ENCODE results near the gene ROR2.
"Not testable (repeated sequence)": the region's sequence is repeated elsewhere in the genome, so short reads cannot be mapped to it uniquely, and the experiment has no call there.

The ROR2 gene

DNA sequence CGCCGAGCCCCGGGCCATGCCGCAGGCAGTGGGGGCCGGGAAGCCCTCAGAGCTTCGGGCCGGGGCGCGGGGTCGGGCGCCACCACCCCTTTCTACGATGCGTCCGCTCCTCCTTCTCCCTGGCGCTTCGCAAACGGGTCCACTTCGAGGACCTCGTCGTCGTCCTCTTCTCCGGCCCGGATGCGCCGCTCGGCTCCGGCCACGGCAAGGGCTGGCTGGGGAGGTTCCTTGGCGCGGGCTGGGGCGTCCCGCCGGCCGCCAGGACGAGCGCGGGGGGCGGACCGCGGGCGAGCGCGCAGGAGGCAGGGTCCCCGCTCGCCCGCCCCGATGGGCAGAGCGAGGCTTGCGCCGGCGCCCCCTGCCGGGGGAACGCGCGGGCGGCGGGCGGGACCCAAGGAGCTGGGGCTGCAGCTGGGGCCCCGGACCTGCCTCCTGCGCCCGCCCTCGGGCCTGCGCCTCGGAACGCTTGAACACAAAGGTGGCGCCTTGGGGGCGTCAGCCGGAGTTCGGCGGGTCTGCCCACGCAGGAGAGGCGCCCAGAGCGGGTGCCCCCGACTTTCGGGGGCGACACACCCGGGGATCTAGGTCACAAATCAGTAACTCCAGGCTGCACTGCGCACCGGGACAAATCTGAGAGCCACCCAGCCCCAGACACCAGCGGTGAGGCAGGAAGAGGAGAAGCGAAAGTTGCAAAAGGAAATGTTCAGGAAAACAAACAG lies at the start of gene ROR2:
Gene ROR2, minus strand, starts transcription at position 283 of the 719 bp plus-strand sequence.
- peak; percentile 86 for DNase-seq

DNA sequence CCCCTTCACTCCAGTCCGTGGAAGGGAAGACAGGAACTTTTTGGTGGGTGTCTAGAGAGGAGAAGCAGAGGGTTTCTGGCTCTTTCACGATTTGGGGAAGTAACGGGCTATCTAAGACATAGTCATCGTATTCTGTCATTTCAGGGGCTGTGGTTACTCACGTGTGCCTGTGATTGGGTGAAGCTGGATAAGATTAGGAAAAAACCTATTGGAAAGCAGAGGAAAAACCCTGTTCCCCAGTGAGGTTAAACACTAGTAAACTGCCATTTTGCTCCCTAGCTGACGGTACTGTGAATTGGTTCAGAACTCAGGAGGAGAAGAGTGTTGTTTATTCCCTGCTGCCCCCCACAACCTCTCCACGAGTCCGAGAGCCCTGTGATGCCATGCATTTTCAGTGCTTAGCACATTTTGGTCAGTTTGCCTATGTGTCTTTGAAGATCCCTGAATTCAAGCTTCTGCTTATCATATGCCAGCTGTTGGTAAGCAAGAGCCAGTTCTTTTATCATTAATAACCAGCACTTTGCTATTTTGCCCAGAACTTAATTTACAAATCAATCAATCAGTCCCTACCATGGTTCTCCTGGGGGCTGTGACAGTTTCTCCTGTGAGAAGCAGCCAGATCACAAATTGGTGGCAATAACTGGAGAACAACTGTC lies 45.1 kb upstream of the ROR2 start:
- no peak for DNase-seq

DNA sequence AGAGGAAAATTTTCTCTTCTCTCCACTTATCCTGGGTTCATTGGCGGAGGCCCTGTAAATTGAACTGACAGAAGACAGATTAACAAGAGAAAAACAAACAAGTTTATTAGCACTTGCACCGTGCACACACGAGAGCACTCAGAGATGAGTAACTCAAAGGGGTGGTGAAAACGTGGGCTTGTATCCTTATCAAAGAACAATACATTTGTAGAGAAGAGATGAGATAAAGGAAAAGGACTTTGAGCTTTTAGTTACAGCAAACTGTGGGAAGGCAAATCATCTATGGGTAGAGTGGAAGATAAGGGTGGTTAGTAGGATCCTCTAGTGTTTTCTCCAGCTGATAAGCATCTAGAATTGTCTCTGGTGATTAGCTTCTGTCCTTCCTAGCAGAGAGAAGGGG lies 44.4 kb upstream of the ROR2 start:
- no peak for DNase-seq

DNA sequence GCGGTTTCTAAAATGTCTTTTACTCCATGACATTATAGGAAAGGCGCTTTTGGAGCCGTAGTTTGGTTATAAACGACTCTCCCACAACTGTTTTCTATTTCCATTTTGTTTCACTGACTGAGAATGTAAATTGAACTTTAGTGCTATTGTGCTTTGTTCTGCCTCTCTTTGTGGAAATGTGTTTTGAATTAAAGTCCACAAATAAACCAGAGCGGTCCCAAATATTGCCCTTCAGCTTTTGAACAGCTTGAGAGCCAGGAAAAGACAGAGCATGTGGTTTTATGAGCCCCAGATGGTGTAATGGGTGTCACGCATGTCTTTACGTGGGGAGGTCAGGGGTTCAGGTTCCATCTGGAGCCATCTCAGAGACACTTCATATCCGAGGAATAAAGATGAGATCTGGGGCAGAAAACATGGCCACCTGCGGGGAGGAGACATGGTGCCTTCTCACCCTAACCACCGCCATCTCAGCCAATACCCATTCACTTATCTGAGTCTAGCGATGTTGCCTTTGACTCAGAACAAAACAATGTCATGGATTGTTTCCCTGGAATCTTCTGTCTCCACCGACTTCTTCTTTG lies 42.5 kb upstream of the ROR2 start:
- peak; percentile 43 for DNase-seq

DNA sequence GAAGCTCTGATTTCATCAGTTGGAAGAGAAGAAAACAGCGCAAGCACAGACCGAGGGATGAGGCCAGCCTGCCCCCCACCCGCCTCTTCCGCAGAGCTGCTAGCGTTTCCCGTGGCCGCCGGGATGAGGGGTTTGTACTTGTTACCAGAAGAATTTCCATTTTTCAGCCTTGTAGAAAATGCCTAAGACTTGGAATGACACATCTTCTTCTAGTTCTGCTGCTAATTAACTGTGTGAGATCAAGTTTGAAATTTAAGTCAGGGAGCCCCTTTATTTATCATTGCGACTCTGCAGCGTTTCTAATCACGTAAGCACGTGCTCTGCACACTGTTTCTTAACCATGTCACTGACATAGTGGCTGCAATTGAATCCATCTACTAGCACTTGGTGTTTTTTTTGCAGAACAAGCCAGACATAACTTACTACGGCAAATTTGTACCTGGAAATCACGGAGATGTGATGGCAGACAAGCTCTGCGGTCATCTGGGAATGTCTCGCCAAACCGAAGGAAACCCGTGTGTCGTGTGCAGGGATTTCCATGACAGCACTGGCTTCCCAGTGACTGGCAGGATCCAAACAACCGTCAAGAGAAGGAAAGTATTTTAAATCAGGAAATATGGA lies 41.8 kb upstream of the ROR2 start:
- peak; percentile 58 for DNase-seq

DNA sequence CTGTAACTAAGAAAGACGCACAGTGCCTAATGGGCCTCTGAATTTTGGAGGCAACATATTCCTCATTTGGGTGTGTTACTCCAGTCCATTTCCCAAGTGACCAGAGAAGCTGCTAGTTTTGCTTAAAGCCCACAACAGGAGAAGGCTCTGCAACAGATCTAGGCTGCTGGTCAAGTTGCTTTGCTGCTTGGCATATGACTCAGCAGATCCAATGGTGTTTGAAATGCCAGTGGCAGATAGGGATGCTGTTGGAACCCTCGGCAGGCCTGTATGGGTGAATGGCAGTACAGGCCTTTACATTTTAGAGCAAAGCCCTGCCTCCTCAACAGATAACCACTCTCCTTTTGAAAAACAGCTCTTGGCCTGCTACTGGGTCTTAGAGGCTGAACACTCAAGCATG lies 36.2 kb upstream of the ROR2 start:
- no peak for DNase-seq

DNA sequence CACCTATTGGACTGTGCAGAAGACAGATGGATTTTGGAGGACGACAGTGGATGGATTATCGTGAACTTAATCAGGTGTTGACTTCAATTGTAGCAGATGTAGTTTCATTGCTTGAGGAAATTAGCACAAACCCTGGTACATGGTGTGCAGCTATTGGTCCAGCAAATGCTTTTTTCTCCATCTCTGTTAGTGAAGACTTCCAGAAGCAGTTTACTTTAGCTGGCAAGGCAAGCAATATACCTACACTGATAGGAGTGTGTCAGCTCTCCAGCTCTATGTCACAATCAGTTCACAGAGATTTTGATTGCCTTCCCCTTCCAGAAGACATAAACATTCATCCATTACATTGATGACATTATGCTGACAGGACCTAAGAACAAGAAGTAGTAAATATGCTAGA lies 35.7 kb upstream of the ROR2 start:
- DNase-seq = no peak

DNA sequence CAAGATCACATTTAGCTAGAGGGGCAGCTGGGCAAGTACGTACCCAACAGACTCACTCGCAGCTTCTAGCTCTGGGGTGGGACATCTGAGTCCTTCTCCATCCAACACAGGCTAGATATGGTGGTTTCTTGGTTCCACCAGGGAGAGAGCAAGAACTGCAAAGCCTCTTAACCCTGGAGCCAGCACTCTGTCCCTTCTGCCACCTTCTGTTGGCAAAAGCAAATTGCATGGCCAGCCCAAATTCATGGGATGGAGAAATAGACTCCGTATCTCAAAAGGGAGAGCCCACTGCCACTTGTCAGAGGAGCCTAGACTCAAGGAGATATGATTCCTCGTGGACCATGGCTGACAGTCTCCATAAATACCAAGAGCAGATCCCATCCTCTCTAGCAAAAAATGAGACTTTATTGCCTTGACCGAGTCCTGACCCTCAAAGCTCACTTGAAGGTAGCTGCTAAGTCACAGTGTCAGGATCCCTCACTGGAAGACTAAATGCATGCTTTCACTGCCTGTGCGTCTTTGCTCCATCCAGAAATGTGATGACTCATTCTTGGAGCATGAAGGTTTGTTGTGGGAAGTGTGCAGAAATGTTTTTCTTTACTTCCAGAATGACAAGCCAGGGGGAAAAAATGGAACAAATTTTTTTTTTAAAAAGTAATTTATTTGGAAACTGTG lies 28.8 kb upstream of the ROR2 start:
- no peak for DNase-seq

DNA sequence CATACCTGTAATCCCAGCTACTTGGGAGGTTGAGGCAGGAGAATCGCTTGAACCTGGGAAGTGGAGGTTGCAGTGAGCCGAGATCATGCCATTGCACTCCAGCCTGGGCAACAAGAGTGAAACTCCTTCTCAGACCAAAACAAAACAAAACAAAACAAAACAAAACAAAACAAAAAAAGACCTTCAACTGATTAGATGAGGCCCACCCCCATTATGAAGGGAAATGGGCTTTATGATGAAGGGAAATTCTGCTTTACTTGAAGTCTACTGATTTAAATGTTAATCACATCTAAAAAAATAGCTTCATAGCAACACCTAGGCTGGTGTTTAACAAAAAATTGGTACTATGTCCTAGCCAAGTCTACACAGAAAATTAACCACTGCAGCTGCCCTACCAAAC lies 25.2 kb upstream of the ROR2 start:
- DNase-seq = not testable (repeated sequence)

DNA sequence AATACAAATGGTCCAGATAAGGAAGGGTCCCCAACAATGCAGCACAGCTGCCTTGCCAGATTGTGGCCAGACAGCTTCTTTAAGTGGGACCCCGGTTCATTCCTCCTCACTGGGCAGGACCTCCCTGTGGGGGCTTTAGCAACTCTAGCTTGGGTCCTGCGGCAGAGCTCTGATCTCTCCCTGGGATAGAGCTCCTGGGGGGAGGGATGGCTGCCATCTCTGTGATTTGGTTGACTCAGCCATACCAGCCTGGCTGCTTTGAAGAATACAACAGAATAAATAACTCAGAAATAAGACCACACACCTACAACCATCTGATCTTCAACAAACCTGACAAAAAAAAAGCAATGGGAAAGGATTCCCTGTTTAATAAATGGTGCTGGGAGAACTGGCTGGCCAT lies 22.7 kb upstream of the ROR2 start:
- no peak for DNase-seq

DNA sequence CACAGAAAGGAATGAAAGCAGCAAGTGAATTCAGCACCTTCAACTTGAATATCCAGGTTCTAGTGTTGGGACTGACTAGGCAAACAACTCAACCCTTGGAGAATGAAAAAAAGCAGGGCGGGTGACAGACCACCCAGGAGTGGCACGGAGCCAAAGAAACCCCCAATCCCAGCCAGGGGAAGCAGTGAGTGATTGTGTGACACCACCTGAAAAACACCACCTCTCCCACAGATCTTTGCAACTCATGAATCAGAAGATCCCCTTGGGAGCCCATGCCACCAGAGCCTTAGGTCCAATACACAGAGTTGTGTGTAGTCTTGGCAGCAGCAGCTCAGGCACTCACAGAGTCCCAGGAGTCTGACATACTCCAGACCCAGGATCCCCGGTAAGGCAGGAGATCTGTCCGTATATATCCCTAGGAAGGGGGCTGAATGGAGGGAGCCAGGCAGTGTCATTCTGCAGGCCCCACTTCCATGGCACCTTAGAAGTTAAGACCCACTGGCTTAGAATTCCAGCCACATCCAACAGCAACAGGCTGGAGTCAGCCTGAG lies 22.1 kb upstream of the ROR2 start:
- DNase-seq = no peak

DNA sequence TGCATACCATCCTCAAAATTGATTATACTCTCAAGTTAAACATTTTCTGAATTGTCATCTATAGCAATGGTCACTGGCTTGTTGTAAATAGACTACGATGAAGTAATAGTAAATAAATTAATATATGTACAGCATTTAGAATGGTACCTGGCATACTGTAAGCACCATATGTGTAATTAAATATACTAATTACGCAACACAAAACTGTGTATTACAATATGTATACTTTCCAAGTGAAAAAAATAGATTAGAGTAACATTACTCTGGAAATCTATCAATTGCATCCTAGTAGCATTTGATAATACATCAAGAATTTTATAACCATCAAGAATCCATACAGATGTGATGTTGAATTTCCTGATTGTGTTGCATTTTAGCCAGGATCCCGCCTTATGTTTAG lies 17.2 kb upstream of the ROR2 start:
- no peak for DNase-seq

DNA sequence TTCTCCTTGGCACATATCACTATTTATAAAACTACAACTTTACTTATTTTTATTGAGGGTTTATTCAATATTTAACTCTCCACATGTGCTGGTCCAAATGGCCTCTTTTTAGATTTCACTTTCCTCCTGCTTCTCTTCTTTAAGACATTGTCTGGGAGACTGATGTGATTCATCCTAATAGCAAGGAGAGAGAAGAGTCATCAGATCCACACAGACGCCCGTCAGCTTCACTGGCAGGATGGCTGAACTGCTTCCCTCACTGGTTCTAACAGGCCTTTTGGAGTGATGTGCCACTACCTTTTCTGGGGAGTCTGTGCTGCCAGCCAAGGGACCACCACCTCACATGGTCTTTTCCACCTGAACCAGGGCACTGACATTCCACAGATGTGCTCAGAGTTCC lies 16.5 kb upstream of the ROR2 start:
- no peak for DNase-seq

DNA sequence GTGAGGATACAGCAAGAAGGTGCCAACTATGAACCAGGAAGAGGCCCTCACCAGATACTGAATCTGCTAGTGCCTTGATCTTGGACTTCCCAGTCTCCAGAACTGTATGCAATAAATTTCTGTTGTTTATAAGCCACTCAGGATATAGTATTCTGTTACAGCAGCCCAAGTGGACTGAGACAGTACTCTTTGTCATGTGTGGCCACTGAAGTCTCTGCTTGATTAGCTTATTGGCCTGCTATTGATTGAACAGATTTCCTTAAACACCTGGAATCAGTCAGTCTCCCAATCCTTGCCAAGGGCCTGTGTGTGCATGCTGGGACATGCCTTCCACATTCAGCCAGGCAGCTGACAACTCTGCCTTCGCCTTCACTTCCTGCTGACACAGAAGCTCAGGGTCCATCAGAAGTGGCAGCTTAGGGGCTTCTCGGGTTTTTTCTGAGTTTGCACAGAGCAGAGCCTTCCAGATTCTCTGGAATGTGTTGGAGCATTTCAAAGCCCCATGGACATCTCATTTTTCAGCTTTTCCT lies 13.7 kb upstream of the ROR2 start:
- no peak for DNase-seq

DNA sequence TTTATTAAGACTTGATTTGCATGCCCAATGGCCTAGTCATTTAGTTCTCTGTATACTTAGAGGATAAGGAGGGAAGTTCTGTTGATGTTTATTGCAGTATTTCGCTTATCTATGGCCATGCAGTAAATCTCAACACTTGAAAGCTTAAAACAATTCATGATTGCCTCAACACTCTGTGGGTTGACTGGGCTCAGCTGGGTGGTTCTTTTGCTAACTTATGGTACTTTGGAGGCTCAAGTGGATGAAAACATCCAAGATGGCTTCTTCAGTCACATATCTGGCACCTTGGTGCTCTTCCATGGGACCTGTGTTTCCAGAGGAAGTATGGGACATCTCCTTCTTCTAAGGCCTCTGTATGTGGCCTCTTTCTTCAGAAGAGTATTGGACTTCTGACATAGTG lies 10.3 kb upstream of the ROR2 start:
- no peak for DNase-seq

DNA sequence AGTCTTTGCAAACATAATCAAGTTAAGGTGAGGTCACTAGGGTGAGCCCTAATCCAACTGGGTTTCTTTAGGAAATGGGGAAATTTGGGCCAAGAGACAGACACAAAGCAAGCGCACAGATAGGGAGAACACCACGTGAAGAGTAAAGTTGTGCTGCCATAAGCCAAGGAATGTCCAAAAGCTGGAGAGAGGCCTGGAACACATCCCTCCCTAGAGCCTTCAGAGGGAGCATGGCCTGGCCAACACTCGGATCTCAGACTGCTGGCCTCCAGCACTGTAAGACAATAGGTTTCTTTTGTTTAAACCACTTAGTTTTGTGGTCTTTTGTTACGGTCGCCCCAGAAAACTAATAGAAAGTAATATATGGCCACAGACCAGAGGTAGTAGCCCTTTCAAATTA lies 8.1 kb upstream of the ROR2 start:
- peak; percentile 56 for DNase-seq

DNA sequence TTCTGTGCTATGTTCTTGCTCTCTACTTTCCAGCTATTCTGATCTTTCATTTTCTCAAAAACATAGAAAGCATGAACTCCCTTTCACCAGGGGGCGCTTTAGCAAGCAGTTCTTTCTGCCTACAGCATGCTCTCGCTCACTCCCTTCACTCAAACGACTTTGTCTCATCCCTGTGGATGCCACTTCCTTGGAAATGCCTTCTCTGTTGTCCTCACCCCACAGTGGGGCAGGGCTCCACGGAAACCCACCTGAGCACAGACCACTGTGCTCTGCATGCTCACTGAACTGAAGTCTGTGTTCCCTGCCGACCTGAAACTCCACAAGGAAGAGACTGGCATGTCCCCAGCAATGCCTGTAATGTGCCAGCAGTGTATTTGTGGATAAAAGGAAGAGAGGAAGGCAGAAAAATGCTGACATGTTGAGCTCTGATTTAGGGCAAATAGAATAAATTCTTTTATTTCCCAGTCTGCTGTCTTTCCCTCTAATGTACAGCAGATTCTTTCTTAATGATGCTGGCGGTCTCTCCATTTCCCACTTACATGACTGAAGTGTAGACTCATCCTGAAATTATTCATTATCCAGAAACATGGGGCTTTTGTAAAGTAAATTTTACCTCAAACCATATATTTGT lies 4.9 kb upstream of the ROR2 start:
- peak; percentile 65 for DNase-seq

DNA sequence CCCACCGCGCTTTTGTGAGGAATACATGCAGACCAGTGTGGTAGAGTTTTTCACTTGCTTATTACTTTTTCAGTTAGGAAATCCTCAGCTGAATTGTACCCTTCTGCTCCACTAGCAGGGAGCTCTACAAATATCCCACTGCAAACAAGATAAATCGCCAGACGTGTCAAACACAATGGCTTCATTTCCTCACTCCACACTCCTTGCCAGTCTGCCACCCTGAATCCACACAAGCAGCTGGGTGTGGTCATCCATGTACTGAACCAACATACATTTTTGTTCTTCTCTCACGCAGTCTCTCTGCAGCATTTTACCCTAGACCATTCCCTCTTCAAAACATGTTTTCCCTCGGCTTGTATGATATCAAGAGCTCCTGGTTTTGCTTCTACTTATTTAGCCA lies 3.7 kb upstream of the ROR2 start:
- DNase-seq = no peak

DNA sequence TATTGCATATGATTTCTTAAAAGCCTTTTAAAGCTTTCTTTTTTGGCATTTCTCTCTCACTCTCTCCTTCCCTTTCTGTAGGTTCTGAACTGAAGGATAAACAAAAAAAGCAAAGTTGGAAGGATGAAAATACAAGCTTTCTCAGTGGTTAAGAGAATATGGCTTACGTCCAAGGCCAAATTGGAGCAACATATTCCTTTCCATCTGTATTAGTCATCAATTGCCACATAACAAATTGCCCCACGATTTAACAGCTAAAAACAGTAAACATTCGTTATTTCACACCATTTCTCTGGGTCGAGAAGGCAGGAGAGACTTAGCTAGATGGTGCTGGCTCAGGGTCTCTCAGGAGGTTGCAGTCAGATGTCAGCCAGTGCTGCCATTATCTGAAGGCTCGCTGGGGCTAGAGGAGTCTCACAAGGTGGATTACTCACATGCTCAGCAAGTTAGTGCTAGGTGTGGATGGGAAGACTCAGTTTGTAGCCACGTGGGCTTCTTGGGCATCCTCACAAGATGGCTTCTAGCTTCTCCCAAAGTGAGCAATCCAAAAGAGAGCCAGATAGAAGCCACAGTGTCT lies 2.0 kb upstream of the ROR2 start:
- DNase-seq = no peak

DNA sequence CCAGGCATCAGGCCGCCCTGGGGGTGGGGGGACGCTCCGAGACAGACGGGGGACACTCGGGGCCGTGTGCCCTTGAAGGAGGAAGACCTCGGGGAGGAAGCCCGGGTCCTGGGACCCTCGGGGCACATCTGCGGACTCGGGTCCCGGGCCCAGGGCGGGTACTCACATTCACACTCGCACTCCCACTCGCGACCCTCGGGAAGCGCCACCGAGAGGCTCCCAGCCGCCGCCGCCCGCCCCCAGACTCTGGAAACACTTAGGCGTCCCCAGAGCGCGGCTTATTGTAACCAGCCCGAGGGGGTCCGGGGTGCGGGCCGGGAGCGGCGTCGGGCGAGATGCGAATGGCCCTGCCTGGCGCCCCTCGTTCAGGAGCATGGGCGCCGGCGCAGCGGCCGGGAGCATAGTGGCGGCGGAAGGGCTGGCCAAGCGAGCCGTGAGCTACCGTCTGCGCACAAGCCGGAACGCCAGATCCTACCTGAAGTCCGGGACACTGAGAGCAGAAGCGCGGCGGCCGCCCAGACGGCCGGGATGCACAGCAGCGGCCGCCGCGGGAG lies 559 bp downstream of the ROR2 start:
- peak; percentile 51 for DNase-seq

DNA sequence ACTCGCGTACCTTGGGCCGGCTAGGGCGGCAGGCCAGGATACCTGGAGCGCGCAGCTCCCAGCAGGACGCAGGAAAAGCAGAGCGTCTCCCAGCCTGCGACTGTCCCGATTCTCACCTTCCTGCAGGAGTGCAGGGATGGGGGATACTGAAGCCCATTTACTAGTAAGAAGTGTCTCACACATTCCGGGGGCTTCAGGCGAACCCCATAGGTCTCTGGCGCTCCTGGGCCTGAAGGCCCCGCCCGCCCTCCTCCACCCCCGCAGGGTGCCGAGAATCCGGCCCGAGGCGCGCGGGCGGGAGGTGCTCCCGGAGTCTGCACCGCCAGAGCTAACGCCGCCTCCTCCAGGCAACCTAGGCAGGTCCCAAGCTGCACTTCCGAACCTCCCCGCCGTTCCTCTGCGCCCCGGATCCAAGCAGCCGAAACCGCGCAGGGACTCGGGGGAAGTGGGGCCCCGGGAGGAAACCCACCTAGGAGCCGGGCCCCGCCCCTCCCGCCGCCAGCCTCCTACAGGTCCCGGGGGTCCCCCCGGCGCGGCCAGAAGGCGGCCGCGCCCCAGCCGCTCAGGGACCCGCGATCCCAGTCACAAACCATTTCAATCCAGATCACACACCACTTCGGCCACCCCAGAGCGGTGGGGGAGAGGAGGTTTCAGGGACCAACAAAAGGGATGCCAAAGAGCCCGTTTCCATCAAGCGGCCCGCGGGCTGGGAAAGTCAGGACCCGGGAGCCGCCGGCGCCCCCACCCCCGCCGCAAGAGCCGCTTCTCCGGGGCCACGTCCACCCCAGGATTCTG lies 1.2 kb downstream of the ROR2 start:
- DNase-seq = peak; percentile 73

Data from left hindlimb (tissue), 1 donor.